Smooth muscle cell (in vitro differentiated cells): ENCODE results near the gene VIPAS39. TPM values are rescaled to one million over a fixed set of nuclear protein-coding genes. Genes with fewer than 3 reads are reported as not detected.

Experiments
- DNase-seq: peaks from one replicate; lab custom pipeline; 2025; ENCODE audit not compliant: unreplicated experiment; lab: John Stamatoyannopoulos, UW
- H2AFZ ChIP-seq: fragments of 200-600 bp; sonication (generic); 2 replicates; pipeline ENCODE4 v1.6.0; 2016; ENCODE audit warnings: antibody characterized with exemption, low read depth, mild to moderate bottlenecking
- H3F3A ChIP-seq: fragments of 200-600 bp; sonication (generic); 2 replicates; pipeline ENCODE4 v1.6.0; 2017; ENCODE audit warnings: antibody characterized with exemption, low read depth
- H3K27ac ChIP-seq: fragments of 200-600 bp; sonication (generic); 2 replicates; pipeline ENCODE4 v1.5.1; 2016; ENCODE audit warnings: low read depth, mild to moderate bottlenecking
- H3K27me3 ChIP-seq: fragments of 200-600 bp; sonication (generic); 2 replicates; pipeline ENCODE4 v1.6.1; 2016; ENCODE audit warnings: low read depth, mild to moderate bottlenecking
- H3K36me3 ChIP-seq: fragments of 200-600 bp; sonication (generic); 2 replicates; pipeline ENCODE4 v1.5.1; 2016; ENCODE audit warnings: low read depth
- H3K4me1 ChIP-seq: fragments of 200-600 bp; sonication (generic); 2 replicates; pipeline ENCODE4 v1.5.1; 2016; ENCODE audit warnings: low read depth
- H3K4me2 ChIP-seq: fragments of 200-600 bp; sonication (generic); 2 replicates; pipeline ENCODE4 v1.6.0; 2016; ENCODE audit warnings: mild to moderate bottlenecking
- H3K4me3 ChIP-seq: fragments of 200-600 bp; sonication (generic); 2 replicates; pipeline ENCODE4 v1.5.1; 2016; ENCODE audit warnings: mild to moderate bottlenecking
- H3K79me2 ChIP-seq: fragments of 200-600 bp; sonication (generic); 2 replicates; pipeline ENCODE4 v1.6.0; 2016; ENCODE audit warnings: low read depth, mild to moderate bottlenecking
- H3K9ac ChIP-seq: fragments of 200-600 bp; sonication (generic); 2 replicates; pipeline ENCODE4 v1.6.0; 2016; ENCODE audit warnings: low read depth
- H3K9me3 ChIP-seq: fragments of 200-600 bp; sonication (generic); replicated peaks from 2 replicates; pipeline ENCODE4 v1.5.1; 2016; ENCODE audit warnings: low read depth
- H4K20me1 ChIP-seq: fragments of 200-600 bp; sonication (generic); 2 replicates; pipeline ENCODE4 v1.6.0; 2016; ENCODE audit warnings: low read depth
- whole genome bisulfite sequencing: methylation state at CpG from one replicate; pipeline ENCODE4 v1.1.7; 2016; ENCODE audit warnings: low lambda C conversion rate; 5-methylcytosine and 5-hydroxymethylcytosine counted together
- polyA plus RNA-seq: library from polyadenylated mRNA; unstranded; fragments of >200 nt; fragmentation: Nextera tagmentation; extraction: Ambion mirVana; gene quantifications from 2 replicates; pipeline ENCODE4 v1.2.1, GENCODE V29; 2016
- total RNA-seq: library from RNA; depleted of rRNA; stranded (reverse); fragments of >200 nt; gene quantifications from 2 replicates; pipeline ENCODE4 v1.2.3, GENCODE V29; 2014
- TF ChIP-seq, protein P1 (sequence below): fragments of 200-600 bp; sonication (generic); IDR thresholded peaks from 2 replicates; pipeline ENCODE4 v1.5.1; 2017; ENCODE audit warnings: borderline replicate concordance, mild to moderate bottlenecking, antibody characterized with exemption; ENCODE audit not compliant: insufficient read depth, poor library complexity, severe bottlenecking

Gene VIPAS39
- total and polyA plus RNA-seq, 2 experiments from 2014 or later = 12.3 to 55.5 TPM

- Histone ChIP-seq H3K79me2 (no peaks in the 10 kb centered on the region), H3K36me3 (no peaks in the 10 kb centered on the region), H3K9ac (no peak overlapping the region), H3K9me3 (no peaks in the 10 kb centered on the region), H3K4me1 (peaks cover 5% of the 10 kb centered on the region), H3K27ac (no peak overlapping the region), H2AFZ (no peak overlapping the region), H3F3A (no peaks in the 10 kb centered on the region), H3K4me3 (no peak overlapping the region), H3K4me2 (no peak overlapping the region), H4K20me1 (no peaks in the 10 kb centered on the region), H3K27me3 (peaks cover 27% of the 10 kb centered on the region)
- 93% methylated on average over 7 of the region's 7 CpGs for WGBS
- TF ChIP-seq, protein P1, sequence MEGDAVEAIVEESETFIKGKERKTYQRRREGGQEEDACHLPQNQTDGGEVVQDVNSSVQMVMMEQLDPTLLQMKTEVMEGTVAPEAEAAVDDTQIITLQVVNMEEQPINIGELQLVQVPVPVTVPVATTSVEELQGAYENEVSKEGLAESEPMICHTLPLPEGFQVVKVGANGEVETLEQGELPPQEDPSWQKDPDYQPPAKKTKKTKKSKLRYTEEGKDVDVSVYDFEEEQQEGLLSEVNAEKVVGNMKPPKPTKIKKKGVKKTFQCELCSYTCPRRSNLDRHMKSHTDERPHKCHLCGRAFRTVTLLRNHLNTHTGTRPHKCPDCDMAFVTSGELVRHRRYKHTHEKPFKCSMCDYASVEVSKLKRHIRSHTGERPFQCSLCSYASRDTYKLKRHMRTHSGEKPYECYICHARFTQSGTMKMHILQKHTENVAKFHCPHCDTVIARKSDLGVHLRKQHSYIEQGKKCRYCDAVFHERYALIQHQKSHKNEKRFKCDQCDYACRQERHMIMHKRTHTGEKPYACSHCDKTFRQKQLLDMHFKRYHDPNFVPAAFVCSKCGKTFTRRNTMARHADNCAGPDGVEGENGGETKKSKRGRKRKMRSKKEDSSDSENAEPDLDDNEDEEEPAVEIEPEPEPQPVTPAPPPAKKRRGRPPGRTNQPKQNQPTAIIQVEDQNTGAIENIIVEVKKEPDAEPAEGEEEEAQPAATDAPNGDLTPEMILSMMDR = no peak
- no peak for DNase-seq
Measured at GRCh38 chr14:77495334-77495733, 37.9 kb upstream of the VIPAS39 start.

- Histone ChIP-seq H3K27me3 (no peaks in the 10 kb centered on the region), H3F3A (no peaks in the 10 kb centered on the region), H3K27ac (no peak overlapping the region), H3K9ac (no peak overlapping the region), H3K4me1 (no peaks in the 10 kb centered on the region), H4K20me1 (no peaks in the 10 kb centered on the region), H3K79me2 (no peaks in the 10 kb centered on the region), H3K4me3 (no peak overlapping the region), H3K9me3 (no peaks in the 10 kb centered on the region), H3K36me3 (no peaks in the 10 kb centered on the region), H3K4me2 (no peak overlapping the region), H2AFZ (no peak overlapping the region)
- TF ChIP-seq, protein P1 = no peak
- no peak for DNase-seq
- WGBS = 94% methylated on average over 5 of the region's 5 CpGs
Measured at GRCh38 chr14:77491056-77491455, 33.7 kb upstream of the VIPAS39 start.

DNA sequence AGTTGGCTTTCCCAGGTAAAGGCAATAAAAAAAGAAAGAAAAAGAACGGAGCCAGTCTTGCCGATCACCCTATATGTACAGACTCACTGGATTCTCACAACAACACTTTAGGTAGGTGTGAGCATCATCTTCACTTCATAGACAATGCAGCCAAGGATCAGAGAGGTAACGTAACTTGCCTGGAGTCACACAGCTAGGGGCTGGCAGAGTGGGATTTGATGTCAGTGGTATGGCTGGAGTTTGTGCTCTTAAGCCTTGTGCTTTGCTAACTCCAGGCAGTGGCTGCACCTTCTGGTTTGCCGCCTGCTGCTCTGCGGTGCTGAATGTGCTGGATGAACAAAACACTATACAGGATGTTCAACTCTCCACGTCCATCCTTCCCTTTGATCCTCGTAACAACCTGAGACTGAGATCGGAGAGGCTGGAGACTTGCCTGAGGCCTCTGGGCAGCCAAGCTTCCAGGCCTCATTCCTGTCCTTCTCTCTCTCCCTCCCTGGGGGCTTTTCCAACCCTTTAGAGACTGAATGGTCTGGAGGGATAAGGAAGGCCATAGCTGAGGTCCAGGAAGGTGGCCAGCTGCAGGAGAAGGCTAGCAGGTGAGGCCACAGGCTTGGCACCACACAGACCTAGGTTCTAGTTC lies 33.1 kb upstream of the VIPAS39 start:
- no peak overlapping the region for H3K4me3 ChIP-seq
- no peak overlapping the region for H3K9ac ChIP-seq
- WGBS = 89% methylated on average over 8 of the region's 8 CpGs
- no peaks in the 10 kb centered on the region for H3K9me3 ChIP-seq
- TF ChIP-seq, protein P1 = no peak
- no peak overlapping the region for H3K27ac ChIP-seq
- H2AFZ ChIP-seq = no peak overlapping the region
- H3F3A ChIP-seq = no peaks in the 10 kb centered on the region
- H3K4me1 ChIP-seq = no peaks in the 10 kb centered on the region
- H3K4me2 ChIP-seq = no peak overlapping the region
- no peaks in the 10 kb centered on the region for H3K79me2 ChIP-seq
- no peak for DNase-seq
- no peaks in the 10 kb centered on the region for H4K20me1 ChIP-seq
- no peaks in the 10 kb centered on the region for H3K36me3 ChIP-seq
- H3K27me3 ChIP-seq = no peaks in the 10 kb centered on the region

DNA sequence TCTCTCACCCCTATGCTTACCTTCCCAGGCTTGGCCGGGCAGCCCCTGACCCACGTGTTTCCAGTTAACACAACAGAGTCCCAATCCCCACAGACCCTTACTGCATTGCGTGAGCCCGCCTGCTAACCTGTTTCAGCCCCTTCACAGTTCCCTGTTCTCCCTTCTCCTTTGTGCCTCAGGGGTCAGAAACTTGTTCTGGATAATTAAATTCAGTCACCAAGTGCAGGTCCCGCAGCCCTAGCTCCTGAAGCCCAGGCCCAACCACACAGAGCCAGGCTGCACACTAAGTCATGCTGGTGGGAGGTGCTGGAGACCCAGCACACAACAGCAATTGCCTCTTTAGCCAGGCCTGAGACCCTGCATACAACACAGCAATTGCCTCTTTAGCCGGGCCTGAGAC lies 31.6 kb upstream of the VIPAS39 start:
- no peaks in the 10 kb centered on the region for H4K20me1 ChIP-seq
- TF ChIP-seq, protein P1 = no peak
- H3K27ac ChIP-seq = no peak overlapping the region
- H3K36me3 ChIP-seq = no peaks in the 10 kb centered on the region
- no peaks in the 10 kb centered on the region for H3F3A ChIP-seq
- H3K79me2 ChIP-seq = no peaks in the 10 kb centered on the region
- H3K27me3 ChIP-seq = no peaks in the 10 kb centered on the region
- no peak for DNase-seq
- no peak overlapping the region for H3K9ac ChIP-seq
- 94% methylated on average over 6 of the region's 6 CpGs for WGBS
- H3K4me3 ChIP-seq = no peak overlapping the region
- no peaks in the 10 kb centered on the region for H3K9me3 ChIP-seq
- H3K4me1 ChIP-seq = no peaks in the 10 kb centered on the region
- no peak overlapping the region for H3K4me2 ChIP-seq
- H2AFZ ChIP-seq = no peak overlapping the region
